ENCODE data around the gene TLL2.

Gene TLL2

DNA sequence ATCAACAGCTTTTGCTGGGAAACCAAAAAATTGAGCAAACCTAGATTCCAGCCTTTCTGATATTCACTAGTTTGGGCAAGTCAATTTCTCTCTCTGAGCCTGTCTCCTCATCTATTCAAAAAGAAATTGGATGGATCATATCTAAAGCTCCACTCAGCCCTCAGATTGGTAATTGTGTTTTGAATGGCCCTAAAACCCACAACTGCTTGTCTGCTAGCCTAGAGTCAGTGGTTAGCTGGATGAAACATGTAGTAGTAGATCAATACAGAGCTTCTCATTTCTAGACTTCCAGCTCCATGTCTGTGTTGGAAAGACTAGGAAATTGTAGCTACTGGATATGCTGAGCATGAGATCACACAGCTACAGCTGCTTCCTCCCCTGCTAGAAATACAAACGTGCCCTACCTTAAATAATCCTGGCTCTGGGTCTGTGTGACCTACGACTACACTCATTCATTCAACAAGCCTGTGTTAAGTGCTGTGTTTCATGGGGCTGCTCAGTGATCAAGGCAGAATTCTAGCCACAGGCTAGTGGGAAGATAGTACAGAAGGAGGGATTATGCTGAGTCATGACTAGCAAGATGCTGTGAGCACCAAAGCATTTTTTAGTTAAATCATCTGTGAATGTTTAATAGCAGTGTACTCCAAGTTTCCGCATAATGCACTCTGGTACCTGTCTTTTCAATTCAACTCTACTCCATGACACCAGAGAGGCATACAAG, 193.8 kb downstream of the TLL2 start:
- DNase-seq, result no peak
- in situ Hi-C loops (cut with MboI; ENCODE audit: low pct_unique_long_range_greater_than_20kb, low sequenced_read_pairs), result no loop called here

DNA sequence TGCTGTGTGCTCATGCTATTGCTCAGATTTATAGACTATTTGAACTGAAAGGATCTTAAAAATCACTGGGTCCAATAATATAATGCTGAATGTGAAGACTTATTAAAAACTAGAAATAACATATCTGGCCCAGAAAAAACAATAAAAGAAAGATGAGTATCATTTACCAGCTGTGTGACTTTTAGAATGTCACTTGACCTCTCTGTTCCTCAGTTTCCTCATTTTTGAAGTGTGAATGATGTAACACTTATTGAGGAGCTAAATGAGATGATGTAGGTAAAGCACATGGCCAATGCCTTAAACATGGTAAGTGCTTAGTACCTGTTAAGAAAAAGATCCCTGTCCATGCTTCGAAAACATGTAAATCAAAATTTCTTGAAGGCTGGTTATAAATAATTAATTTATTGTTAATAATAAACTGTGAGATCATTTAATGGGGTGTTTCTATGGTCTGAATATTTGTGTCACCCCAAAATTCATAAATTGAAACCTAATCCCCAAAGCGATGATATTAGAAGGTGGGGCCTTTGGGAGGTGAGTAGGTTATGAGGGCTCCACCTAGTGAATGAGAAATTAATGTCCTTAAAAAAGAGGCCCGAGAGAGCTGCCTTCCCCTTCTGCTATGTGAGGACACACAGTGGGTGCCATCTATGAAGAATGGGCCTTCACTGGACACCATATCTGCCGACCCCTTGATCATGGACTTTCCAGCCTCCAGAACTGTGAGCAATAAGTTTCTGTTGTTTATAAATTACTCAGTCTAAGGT, 196.5 kb downstream of the TLL2 start:
- in situ Hi-C loops (cut with MboI; ENCODE audit: low pct_unique_long_range_greater_than_20kb, low sequenced_read_pairs), result no loop called here
- DNase-seq, result no peak

Data from KBM-7 (cell line).